K562 (cell line): ENCODE measurements around the gene PIGM. TPM values are rescaled to one million over a fixed set of nuclear protein-coding genes. Genes with fewer than 3 reads are reported as not detected.

Experiments
- ARID1B ChIP-seq: fragments of 450-650 bp; IDR thresholded peaks from 2 replicates; pipeline ENCODE4 v1.6.1; 2016; ENCODE audit warnings: antibody characterized with exemption, mild to moderate bottlenecking, inconsistent platforms
- C11orf30 ChIP-seq: fragments of 450-650 bp; IDR thresholded peaks from 2 replicates; pipeline ENCODE4 v1.6.1; 2016; ENCODE audit warnings: low read depth, mild to moderate bottlenecking
- IRF9 ChIP-seq: fragments of 450-650 bp; IDR thresholded peaks from 2 replicates; pipeline ENCODE4 v1.6.1; 2016; ENCODE audit warnings: missing biosample characterization, missing genetic modification characterization
- MAFF ChIP-seq: IDR thresholded peaks from 2 replicates; pipeline ENCODE4 v1.6.1; 2012; ENCODE audit warnings: low read length, improper control_type of control experiment
- MAFG ChIP-seq: fragments of 450-650 bp; conservative IDR thresholded peaks from 2 replicates; pipeline ENCODE4 v1.6.1; 2016; ENCODE audit warnings: missing genetic modification characterization, missing compliant biosample characterization
- MAFK ChIP-seq: IDR thresholded peaks from 2 replicates; pipeline ENCODE4 v1.6.1; 2011; ENCODE audit warnings: low read length, improper control_type of control experiment
- PML ChIP-seq: IDR thresholded peaks from 2 replicates; pipeline ENCODE4 v1.6.1; 2012; ENCODE audit warnings: low read length, inconsistent platforms
- POLR2AphosphoS2 ChIP-seq: IDR thresholded peaks from 2 replicates; pipeline ENCODE4 v1.6.1; 2012; ENCODE audit warnings: low read length, improper control_type of control experiment
- POLR2B ChIP-seq: fragments of 450-650 bp; IDR thresholded peaks from 2 replicates; pipeline ENCODE4 v1.6.1; 2018; ENCODE audit warnings: low read depth; ENCODE audit not compliant: partially characterized antibody
- PTBP1 ChIP-seq: fragments of 200-400 bp; formaldehyde crosslinking; IDR thresholded peaks from 2 replicates; pipeline ENCODE4 v1.6.1; 2017; ENCODE audit warnings: low read depth, low read length
- PTTG1 ChIP-seq: fragments of 450-650 bp; IDR thresholded peaks from 2 replicates; pipeline ENCODE4 v1.6.1; 2016; ENCODE audit warnings: low read depth, mild to moderate bottlenecking, missing genetic modification characterization, missing compliant biosample characterization
- RHOXF2B ChIP-seq: fragments of 250-450 bp; sonication (Bioruptor Pico); conservative IDR thresholded peaks from 2 replicates; pipeline ENCODE4 v1.5.1; 2021
- TFAM ChIP-seq: fragments of 250-450 bp; sonication (Bioruptor Pico); conservative IDR thresholded peaks from 2 replicates; pipeline ENCODE4 v1.5.0; 2021; ENCODE audit warnings: mild to moderate bottlenecking, moderate library complexity
- THAP7 ChIP-seq: fragments of 250-450 bp; sonication (Bioruptor Pico); IDR thresholded peaks from 2 replicates; pipeline ENCODE4 v1.5.0; 2021
- USF2 ChIP-seq: sonication (generic); formaldehyde crosslinking; IDR thresholded peaks from 2 replicates; pipeline ENCODE4 v1.5.0; 2020; ENCODE audit warnings: missing genetic modification reagents
- ZFP36 ChIP-seq: fragments of 150-350 bp; IDR thresholded peaks from 2 replicates; pipeline ENCODE4 v1.6.1; 2018; ENCODE audit warnings: low read length, low read depth; ENCODE audit not compliant: partially characterized antibody
- ZNF175 ChIP-seq: fragments of 200-800 bp; sonication (Bioruptor generic); IDR thresholded peaks from 2 replicates; pipeline ENCODE4 v1.6.1; 2016; ENCODE audit warnings: low read depth, mild to moderate bottlenecking, missing genetic modification characterization, missing compliant biosample characterization
- polyA plus RNA-seq, 8 experiments: library from polyadenylated mRNA; depleted of rRNA in 4 of 8; stranded (reverse) in 5 of 8; unstranded in 3 of 8; fragments of >200 nt; fragmentation: Nextera tagmentation in 2 of 8; fragmentation: Illumina TruSeq in 1 of 8; extraction: Ambion mirVana in 2 of 8; extraction: Trizol in 1 of 8; gene quantifications; 2 replicates each; pipeline versions ENCODE4 v1.2.1 to v1.2.3, GENCODE V29; 2011 to 2014; ENCODE audit warnings: inconsistent platforms in 1 of 8, missing spikeins in 1 of 8
- total RNA-seq, 7 experiments: library from RNA; depleted of rRNA in 6 of 7; stranded (reverse); fragments of >200 nt in 6 of 7; fragmentation: Illumina TruSeq in 2 of 7; extraction: Trizol in 2 of 7; gene quantifications; 2 replicates each; pipeline versions ENCODE4 v1.2.1 to v1.2.3, GENCODE V29; 2011 to 2021; ENCODE audit warnings: low replicate concordance in 1 of 7

PIGM gene
- total and polyA plus RNA-seq, 9 of the 15 experiments (the other 6 are each of a cell fraction or from before 2014, with no cell fraction given), result 2.6 to 6.7 (median 4.3) TPM

GRCh38 chr1:160001440-160001839 lies 30.4 kb downstream of the PIGM start (continued):
- TF ChIP-seq THAP7 (CRISPR knock-in tag) (no peak), C11orf30 (peak; percentile 69), IRF9 (no peak), MAFK (peak; percentile 85), MAFG (peak; percentile 69), POLR2AphosphoS2 (no peak), USF2 (CRISPR knock-in tag) (no peak), MAFF (peak; percentile 84), PTBP1 (no peak), POLR2B (no peak), TFAM (CRISPR knock-in tag) (no peak), PTTG1 (tag) (no peak), RHOXF2B (CRISPR knock-in tag) (no peak), ARID1B (no peak), ZNF175 (CRISPR knock-in tag) (no peak), PML (no peak), ZFP36 (no peak)
